PC-3 (cell line): ENCODE measurements around the gene ZCCHC24. TPM values are rescaled to one million over a fixed set of nuclear protein-coding genes. Genes with fewer than 3 reads are reported as not detected.

ENCODE experiments used
- ATAC-seq: fragments of 200-7000 bp; cut with Tn5 transposase; 2 replicates; pipeline ENCODE4 v1.9.1; 2020; ENCODE audit warnings: mild to moderate bottlenecking, moderate library complexity
- BruUV-seq: library from RNA; stranded (reverse); fragments of 400-500 nt; replicated peaks from 2 replicates; lab custom pipeline; 2021; lab: Mats Ljungman, UMichigan
- CTCF ChIA-PET: fragments of 300-600 bp; sonication (Branson Sonifier 250); formaldehyde crosslinking; loops from one replicate; lab custom pipeline; 2022; ENCODE audit warnings: antibody characterized with exemption; lab: Charles Lee
- POLR2A ChIA-PET: fragments of 300-600 bp; sonication (Branson Sonifier 250); formaldehyde crosslinking; loops from one replicate; lab custom pipeline; 2022; ENCODE audit warnings: antibody characterized with exemption; ENCODE audit not compliant: unreplicated experiment; lab: Charles Lee
- DNase-seq: peaks from one replicate; pipeline ENCODE4 v3.0.0-alpha.2; 2015
- H2AFZ ChIP-seq: fragments of 300-600 bp; sonication (generic); 2 replicates; pipeline ENCODE4 v1.6.0; 2016; ENCODE audit warnings: antibody characterized with exemption, low read length
- H3F3A ChIP-seq: fragments of 300-600 bp; sonication (generic); one replicate; pipeline ENCODE4 v1.6.0; 2017; ENCODE audit warnings: antibody characterized with exemption, low read length, control low read depth, mild to moderate bottlenecking; ENCODE audit not compliant: unreplicated experiment
- H3K27ac ChIP-seq: fragments of 300-600 bp; sonication (generic); 2 replicates; pipeline ENCODE4 v1.5.1; 2016; ENCODE audit warnings: mild to moderate bottlenecking, low read length
- H3K27me3 ChIP-seq: fragments of 300-600 bp; sonication (generic); 2 replicates; pipeline ENCODE4 v1.6.1; 2016; ENCODE audit warnings: low read length, mixed read lengths
- H3K36me3 ChIP-seq: fragments of 300-600 bp; sonication (generic); 2 replicates; pipeline ENCODE4 v1.6.1; 2016; ENCODE audit warnings: low read depth, mixed run types, low read length, mixed read lengths
- H3K4me1 ChIP-seq: fragments of 300-600 bp; sonication (generic); 2 replicates; pipeline ENCODE4 v1.5.1; 2016; ENCODE audit warnings: low read length; ENCODE audit not compliant: insufficient read depth
- H3K4me2 ChIP-seq: fragments of 300-600 bp; sonication (generic); 2 replicates; pipeline ENCODE4 v1.6.0; 2016; ENCODE audit warnings: low read length
- H3K4me3 ChIP-seq: fragments of 300-600 bp; sonication (generic); 2 replicates; pipeline ENCODE4 v1.5.1; 2016; ENCODE audit warnings: mild to moderate bottlenecking, low read length, mixed read lengths
- H3K79me2 ChIP-seq: fragments of 300-600 bp; sonication (generic); 2 replicates; pipeline ENCODE4 v1.6.1; 2017; ENCODE audit warnings: low read length, mixed read lengths
- H3K9ac ChIP-seq: fragments of 300-600 bp; sonication (generic); 2 replicates; pipeline ENCODE4 v1.6.0; 2016; ENCODE audit warnings: mild to moderate bottlenecking, low read length
- H3K9me2 ChIP-seq: fragments of 300-600 bp; sonication (generic); replicated peaks from 2 replicates; pipeline ENCODE4 v1.6.1; 2016; ENCODE audit warnings: mixed run types, low read length, mixed read lengths
- H3K9me3 ChIP-seq: fragments of 300-600 bp; sonication (generic); 2 replicates; pipeline ENCODE4 v1.6.1; 2016; ENCODE audit warnings: low read length, mixed read lengths
- H4K20me1 ChIP-seq: fragments of 300-600 bp; sonication (generic); 2 replicates; pipeline ENCODE4 v1.6.1; 2016; ENCODE audit warnings: low read length, mixed read lengths
- CTCF ChIP-seq: fragments of 300-600 bp; sonication (generic); conservative IDR thresholded peaks from 2 replicates; pipeline ENCODE4 v1.5.1; 2017; ENCODE audit warnings: antibody characterized with exemption, low read depth, mild to moderate bottlenecking, low read length
- EZH2 ChIP-seq: fragments of 300-600 bp; sonication (generic); IDR thresholded peaks from one replicate; pipeline ENCODE4 v1.6.1; 2017; ENCODE audit warnings: antibody characterized with exemption, mild to moderate bottlenecking, low read length; ENCODE audit not compliant: unreplicated experiment
- EZH2phosphoT487 ChIP-seq: fragments of 300-600 bp; sonication (generic); IDR thresholded peaks from 2 replicates; pipeline ENCODE4 v1.6.1; 2018; ENCODE audit warnings: mild to moderate bottlenecking, antibody characterized with exemption, low read length, borderline replicate concordance
- intact Hi-C: fragments of 100-400 bp; cut with micrococcal nuclease; formaldehyde crosslinking; loops from 2 replicates; pipeline ENCODE4 v1.9.0; 2023
- total RNA-seq: library from RNA; depleted of rRNA; stranded (reverse); fragments of >200 nt; gene quantifications from 2 replicates; pipeline ENCODE4 v1.2.3, GENCODE V29; 2014

ZCCHC24 gene
- total RNA-seq, 1 experiment from 2014 or later = 32.9 TPM

DNA sequence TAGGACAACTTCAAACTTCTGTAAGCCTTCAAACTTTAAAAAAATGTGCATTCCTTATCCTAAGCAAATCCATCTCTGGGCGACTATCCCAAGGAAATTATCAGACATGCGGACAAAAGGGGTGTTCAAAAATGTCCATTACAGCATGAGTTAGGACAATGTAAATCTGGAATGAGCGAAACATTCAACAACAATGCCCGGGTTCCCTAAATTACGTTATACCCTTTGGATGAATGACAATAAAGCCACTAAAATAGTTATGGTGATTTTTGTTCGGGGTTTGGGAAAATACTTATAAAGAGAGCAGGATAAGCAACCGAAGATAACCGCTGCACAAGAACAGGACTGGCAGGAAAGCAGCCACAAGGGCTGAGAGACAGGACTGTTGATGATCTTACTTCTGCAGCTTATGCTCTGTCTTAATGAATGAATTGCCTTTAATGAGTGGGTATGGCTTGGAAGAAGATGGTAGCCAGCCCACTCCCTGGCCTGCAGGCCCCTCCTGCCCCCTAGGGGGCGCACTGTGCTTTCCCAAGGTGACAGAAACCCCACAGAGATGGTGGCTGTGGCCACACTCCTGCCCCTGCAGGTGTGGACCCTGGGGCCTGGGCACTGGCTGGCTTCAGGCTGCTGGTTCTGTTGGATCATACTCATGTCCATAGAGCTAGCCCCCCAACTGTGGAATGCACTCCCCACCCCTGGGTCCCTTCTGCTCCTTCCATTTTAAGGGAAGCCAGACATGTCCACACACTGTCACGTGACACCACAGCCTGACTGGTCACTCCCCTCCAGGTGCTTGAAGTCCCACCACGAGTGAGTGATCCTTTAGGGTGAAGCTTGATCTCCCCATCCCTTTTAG is 45.0 kb downstream of the ZCCHC24 start:
- no peak overlapping the region for H3K4me3 ChIP-seq
- H3K4me1 ChIP-seq = peaks cover 23% of the 10 kb centered on the region
- H3K9me2 ChIP-seq = no peaks in the 10 kb centered on the region
- no peaks in the 10 kb centered on the region for H3F3A ChIP-seq
- no peak overlapping the region for H3K4me2 ChIP-seq
- no TSS peak for BruUV-seq
- ATAC-seq (peak; percentile 57), DNase-seq (peak; percentile 97)
- H3K9ac ChIP-seq = no peak overlapping the region
- no peaks in the 10 kb centered on the region for H3K79me2 ChIP-seq
- no peak overlapping the region for H3K27ac ChIP-seq
- no peaks in the 10 kb centered on the region for H3K36me3 ChIP-seq
- H3K27me3 ChIP-seq = no peaks in the 10 kb centered on the region
- no peaks in the 10 kb centered on the region for H3K9me3 ChIP-seq
- intact Hi-C loops = loop anchor here (1.0 kb wide), 1 partner anchor 67 kb away; no protein-coding TSS in a partner anchor
- ChIA-PET CTCF (interaction anchor here (1.2 to 1.5 kb wide), 2 partner anchors 26 kb away, joined by 3 to 4 read pairs; no protein-coding TSS in a partner anchor), POLR2A (interaction anchor here (0.6 kb wide), 1 partner anchor 679 kb away, joined by 3 read pairs; no protein-coding TSS in a partner anchor)
- no peaks in the 10 kb centered on the region for H4K20me1 ChIP-seq
- H2AFZ ChIP-seq = no peak overlapping the region
- TF ChIP-seq CTCF = peak; percentile 100
- TF ChIP-seq EZH2phosphoT487 = no peak

DNA sequence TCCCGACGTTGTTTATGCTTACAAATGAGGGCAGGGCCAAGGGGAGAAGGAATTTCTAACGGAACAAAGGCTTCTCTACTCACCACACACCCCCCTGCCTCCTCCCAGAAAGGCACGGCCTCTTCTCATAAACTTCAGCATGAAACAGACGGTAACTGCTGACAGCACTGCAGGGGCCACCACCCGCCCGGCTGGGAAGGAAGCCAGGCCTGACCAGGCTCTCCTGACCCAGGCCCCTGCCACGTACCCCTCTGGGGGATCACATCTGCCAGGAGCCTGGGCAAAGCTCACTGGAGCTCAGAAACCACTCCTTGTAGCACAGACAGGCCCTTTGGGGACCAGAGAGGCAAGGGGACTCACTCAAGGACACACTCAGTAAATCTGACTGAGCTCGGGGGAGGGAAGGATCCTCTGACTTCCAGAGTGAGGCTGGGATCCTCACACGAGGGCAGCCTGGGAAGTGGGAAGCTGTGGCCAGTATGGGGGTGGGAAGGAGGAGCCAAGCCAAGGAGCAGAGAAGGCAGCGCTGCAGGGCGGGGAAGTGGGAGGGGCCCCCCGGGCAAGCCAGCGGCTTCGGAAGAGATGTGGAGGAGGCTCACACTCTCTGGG is 46.1 kb downstream of the ZCCHC24 start:
- BruUV-seq = no TSS peak
- DNase-seq (no peak), ATAC-seq (peak; percentile 8)
- peaks cover 17% of the 10 kb centered on the region for H3K4me1 ChIP-seq
- no peak overlapping the region for H3K4me2 ChIP-seq
- H3K4me3 ChIP-seq = no peak overlapping the region
- no peaks in the 10 kb centered on the region for H3K79me2 ChIP-seq
- H3F3A ChIP-seq = no peaks in the 10 kb centered on the region
- intact Hi-C loops = no loop called here
- no peak overlapping the region for H3K27ac ChIP-seq
- no peaks in the 10 kb centered on the region for H3K27me3 ChIP-seq
- no peaks in the 10 kb centered on the region; the same call in 1 of the 2 replicates for H3K36me3 ChIP-seq
- TF ChIP-seq CTCF (no peak), EZH2 (no peak), EZH2phosphoT487 (no peak)
- H4K20me1 ChIP-seq = no peaks in the 10 kb centered on the region
- CTCF ChIA-PET = interaction anchor here (0.6 to 1.5 kb wide), 4 partner anchors 25 to 807 kb away, joined by 3 read pairs; no protein-coding TSS in a partner anchor
- H3K9me2 ChIP-seq = no peaks in the 10 kb centered on the region
- no peaks in the 10 kb centered on the region for H3K9me3 ChIP-seq
- POLR2A ChIA-PET = no interaction called here
- no peak overlapping the region for H3K9ac ChIP-seq
- H2AFZ ChIP-seq = no peak overlapping the region
